GM21717 (cell line): ENCODE data around the gene NECTIN1.

Source experiments
- ATAC-seq: cut with Tn5 transposase; IDR thresholded peaks from one replicate; pipeline ENCODE4 v1.9.1; 2021; ENCODE audit warnings: mild to moderate bottlenecking, moderate library complexity; ENCODE audit not compliant: unreplicated experiment

Gene NECTIN1

GRCh38 chr11:119593346-119593745, 135.7 kb downstream of the NECTIN1 start:
- ATAC-seq: no peak

GRCh38 chr11:119592642-119593041, 136.4 kb downstream of the NECTIN1 start:
- ATAC-seq: no peak

- ATAC-seq: no peak
Measured at GRCh38 chr11:119591836-119592310, 137.1 kb downstream of the NECTIN1 start.

- ATAC-seq: no peak
Measured at GRCh38 chr11:119590651-119591351, 138.2 kb downstream of the NECTIN1 start.

- no peak for ATAC-seq
Measured at GRCh38 chr11:119589001-119589400, 140.0 kb downstream of the NECTIN1 start.
